ENCODE data around the gene NAA50.
A peak's percentile ranks its signal among the peaks of the same experiment; 100 is the strongest.

Gene NAA50

GRCh38 chr3:113745756-113746547 is at the start of gene NAA50:
Gene NAA50, minus strand, starts transcription at chr3:113746249. Its CDS starts 300 bp downstream, at chr3:113745949.
- peak; percentile 90 to 94 for DNase-seq (ENCODE audit: low read depth in 1 of 2, low spot score in 1 of 2)

GRCh38 chr3:113795693-113796092 is 49.6 kb upstream of the NAA50 start:
- DNase-seq (ENCODE audit: low read depth in 1 of 2, low spot score in 1 of 2): no peak

DNA sequence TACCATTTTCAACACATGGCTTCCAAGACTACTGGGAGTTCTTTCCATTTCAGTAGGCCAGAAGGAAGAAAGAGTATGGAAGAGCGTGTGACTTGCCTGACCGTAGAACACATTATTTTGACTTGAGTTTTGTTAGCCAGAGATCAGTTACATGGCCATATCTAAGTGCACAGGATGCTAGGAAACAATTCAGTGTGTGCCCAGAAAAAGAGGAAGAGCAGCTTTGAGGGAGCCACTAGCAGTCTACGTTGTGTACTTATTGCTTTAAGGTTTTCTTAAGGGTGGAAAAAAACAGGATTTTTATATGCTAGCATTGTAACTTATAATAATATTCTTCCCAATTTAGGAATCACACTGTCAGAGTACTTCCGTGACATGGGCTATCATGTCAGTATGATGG is 48.5 kb upstream of the NAA50 start:
- no peak for DNase-seq (ENCODE audit: low read depth in 1 of 2, low spot score in 1 of 2)

GRCh38 chr3:113791381-113791780 is 45.3 kb upstream of the NAA50 start:
- no peak for DNase-seq (ENCODE audit: low read depth in 1 of 2, low spot score in 1 of 2)

DNA sequence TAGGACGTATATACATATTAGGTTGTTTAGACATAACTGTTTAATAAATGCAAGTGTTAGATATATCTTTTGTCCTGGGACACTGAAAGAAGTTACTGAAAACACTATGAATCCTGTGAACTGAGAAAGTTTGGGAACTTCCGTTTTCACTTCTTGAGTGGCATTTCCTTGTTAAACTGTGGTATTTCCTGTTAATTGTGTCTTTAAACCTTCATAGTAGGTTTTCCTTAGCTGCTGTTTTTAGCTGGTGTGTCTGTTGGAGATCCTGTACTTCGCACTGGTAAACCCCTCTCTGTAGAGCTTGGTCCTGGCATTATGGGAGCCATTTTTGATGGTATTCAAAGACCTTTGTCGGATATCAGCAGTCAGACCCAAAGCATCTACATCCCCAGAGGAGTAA is 37.9 kb upstream of the NAA50 start:
- no peak for DNase-seq (ENCODE audit: low read depth in 1 of 2, low spot score in 1 of 2)

DNA sequence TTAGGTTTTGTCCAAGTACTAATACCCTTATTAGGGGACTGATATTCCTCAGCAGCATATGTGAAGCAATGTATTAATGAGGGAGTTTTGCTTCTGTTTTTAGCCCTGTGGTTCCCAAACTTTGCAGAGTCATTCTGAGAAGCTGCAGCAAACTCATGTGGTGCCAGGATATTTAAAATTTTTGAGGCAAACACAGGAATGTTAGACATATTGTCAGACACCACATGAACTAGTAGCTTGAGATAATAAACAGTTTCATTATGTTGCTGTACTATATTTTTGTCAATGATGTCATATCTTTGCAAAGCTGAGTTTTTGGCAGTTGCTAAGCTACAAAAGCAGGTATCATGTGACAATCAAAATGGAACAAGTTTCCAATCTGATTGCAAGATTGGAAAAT is 37.4 kb upstream of the NAA50 start:
- DNase-seq (ENCODE audit: low read depth in 1 of 2, low spot score in 1 of 2): no peak

DNA sequence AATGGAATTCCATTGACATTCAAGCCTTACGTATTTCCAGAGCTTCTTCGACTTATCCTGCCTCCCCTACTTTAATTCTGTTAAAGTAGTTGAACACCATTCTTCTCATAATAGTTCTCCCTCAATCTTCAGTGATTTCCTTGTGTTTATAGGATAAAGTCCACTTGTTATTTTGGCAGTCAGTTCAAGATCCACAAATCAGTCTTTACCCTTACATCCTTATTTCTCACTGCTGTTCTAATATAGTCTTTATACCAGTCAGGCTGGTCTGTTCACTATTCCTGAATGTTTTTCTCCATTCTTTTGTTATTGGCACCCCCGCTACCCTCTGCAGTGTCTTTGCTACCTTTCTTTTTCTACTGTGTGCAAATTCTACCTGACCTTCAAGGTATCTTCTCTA is 30.5 kb upstream of the NAA50 start:
- DNase-seq (ENCODE audit: low read depth in 1 of 2, low spot score in 1 of 2): no peak

GRCh38 chr3:113775516-113775915 is 29.5 kb upstream of the NAA50 start:
- no peak for DNase-seq (ENCODE audit: low read depth in 1 of 2, low spot score in 1 of 2)

- no peak for DNase-seq (ENCODE audit: low read depth in 1 of 2, low spot score in 1 of 2)
Observed at GRCh38 chr3:113773381-113773780, 27.3 kb upstream of the NAA50 start.

DNA sequence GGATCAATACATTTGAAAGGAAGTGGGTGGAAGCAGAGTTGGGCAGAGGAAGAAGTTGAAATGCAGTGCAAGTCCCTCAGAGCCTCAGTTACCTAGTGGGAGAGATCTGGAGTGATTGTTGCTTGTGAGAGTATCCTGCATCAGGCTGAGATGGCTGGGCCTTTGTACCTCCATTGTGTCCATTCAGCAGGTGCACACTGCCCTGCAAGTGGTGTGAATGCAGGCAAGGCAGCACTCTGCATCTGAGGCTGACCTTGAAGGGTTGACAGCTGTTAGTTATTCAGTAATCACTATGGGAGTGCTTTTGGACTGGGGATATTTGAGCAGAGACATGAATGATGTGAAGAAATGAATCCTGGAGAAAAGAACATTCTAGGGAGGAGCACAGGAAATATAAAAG is 25.9 kb upstream of the NAA50 start:
- no peak for DNase-seq (ENCODE audit: low read depth in 1 of 2, low spot score in 1 of 2)

DNA sequence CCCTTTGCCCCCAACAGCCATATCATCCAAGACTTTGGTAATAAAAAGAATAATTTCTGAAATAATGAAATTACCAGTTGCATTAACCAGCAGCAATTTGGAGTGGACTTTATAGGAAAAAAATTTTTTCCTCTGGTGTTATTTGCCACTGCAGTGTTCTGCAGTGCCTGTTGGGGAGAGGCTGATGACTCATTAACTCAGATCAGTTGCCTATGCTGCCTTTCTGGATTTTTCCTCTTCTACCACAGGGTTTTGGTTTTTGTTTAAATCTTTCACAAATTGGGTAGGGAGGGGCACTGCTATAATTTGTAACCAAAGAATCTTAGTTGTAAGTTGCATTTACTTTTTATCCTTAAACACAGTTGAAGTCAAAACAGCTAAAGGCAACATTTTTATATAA is 23.5 kb upstream of the NAA50 start:
- DNase-seq (ENCODE audit: low read depth in 1 of 2, low spot score in 1 of 2): no peak

GRCh38 chr3:113764698-113765097 is 18.6 kb upstream of the NAA50 start:
- DNase-seq (ENCODE audit: low read depth in 1 of 2, low spot score in 1 of 2): no peak

DNA sequence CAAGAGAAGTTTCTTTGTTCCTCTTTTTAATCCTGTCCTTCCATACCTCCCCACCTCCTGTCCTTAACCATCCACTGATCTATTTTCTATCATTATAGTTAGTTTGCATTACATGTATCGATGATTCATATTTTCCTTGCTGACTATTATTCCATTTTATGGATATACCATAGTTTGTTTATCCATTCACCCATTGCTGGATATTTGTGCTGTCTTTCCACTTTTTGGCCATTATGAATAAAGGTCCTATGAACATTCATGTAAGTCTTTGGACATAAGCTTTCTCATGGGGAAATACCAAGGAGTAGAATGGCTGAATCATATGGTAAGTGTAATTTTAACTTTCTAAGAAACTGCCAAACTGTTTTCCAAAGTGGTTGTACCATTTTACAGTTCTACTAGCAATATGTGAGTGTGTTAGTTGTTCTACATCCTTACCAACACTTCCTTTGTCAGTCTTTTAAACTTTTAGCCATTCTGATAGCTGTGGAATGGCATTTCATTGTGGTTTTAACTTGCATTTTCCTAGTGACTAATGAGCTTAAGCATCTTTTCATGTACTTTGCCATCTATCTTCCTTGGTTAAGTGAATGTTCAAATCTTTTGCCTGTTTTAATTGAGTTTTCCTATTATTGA is 12.5 kb upstream of the NAA50 start:
- no peak for DNase-seq (ENCODE audit: low read depth in 1 of 2, low spot score in 1 of 2)

DNA sequence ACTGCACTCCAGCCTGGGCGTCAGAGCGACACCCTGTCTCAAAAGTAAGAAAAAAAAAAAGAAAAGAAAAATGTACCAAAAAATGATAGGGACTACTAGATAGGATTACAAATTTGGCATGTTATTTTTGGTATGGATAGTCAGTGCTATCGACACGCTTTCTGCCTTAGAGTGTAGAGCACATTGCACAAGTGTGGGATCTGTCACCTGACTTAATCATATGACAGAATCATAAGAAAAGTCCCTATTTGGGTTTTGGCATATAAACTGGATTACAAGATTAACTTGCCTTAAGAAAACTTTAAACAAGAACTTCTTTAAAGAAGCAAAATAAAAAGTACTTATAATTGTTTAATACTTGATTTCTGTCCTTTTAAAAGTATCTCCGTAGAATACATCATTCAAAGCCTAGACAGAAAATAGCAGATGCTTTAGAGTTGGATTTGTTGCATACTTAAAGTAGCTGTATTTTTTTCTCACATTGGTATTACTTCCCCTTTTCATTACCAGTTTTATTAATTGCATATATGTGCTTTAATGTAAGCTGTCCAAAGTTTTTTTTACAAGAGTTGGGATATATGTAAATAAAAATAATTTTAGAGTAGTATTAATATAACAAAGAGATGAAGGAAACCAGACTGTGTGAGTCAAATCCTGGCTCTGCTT is 8.6 kb upstream of the NAA50 start:
- DNase-seq (ENCODE audit: low read depth in 1 of 2, low spot score in 1 of 2): no peak

GRCh38 chr3:113753376-113753985 is 7.4 kb upstream of the NAA50 start:
- no peak for DNase-seq (ENCODE audit: low read depth in 1 of 2, low spot score in 1 of 2)

DNA sequence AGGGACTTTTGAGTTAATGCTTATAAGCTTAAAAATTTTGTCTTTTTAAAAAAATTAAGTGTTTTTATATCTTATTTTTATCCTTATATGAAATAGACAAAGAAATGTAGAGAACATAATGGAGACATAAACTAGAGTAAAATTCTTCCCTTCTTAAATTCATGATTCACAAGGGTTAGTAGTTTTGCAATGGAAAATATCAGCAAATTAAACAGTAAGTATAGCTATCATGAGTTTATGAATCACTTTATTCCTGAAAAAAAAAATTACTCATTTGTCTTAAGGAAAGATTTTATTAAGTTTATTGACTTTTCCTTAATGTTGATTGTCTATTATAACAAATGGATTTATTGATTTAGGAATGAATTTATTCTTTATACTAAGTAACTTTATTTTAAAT is 5.1 kb upstream of the NAA50 start:
- no peak for DNase-seq (ENCODE audit: low read depth in 1 of 2, low spot score in 1 of 2)

DNA sequence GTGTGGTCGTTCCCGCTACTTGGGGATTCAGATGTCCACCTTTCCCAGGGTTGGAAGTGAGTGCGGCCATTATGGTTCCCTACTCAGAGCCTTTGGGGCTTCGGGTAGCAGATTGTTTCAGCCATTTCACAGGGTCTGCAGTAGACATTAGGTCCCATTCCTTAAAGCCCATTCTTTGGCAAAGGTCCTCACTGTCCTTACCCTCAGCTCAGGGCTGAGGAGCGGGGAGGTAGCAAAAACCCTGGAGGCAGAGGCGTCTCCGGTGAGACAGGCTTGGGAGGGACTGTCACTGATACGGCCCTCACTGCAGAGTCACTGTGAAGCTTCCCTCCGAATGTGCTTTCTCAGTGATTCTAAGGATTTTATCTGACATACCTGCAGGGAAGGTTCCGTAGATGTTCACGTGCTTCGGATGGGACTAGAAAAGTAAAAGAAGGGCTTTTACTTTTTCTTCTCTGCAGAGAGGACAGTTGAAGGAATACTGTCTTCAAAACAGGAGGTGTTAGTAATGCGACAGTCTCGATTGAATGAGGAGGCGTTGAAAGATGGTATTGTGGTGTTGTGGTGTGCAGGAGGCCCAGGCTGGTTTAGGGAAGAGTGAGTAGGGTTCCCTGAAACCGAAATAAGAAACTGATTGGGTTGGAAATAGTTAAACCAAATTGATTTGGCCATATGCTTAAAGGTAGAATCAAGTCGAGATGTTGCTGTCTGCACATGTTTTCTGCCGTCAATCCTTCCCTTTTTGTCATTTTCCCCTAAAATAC is 1.4 kb upstream of the NAA50 start:
- DNase-seq (ENCODE audit: low read depth in 1 of 2, low spot score in 1 of 2): peak in 1 of 2 donors; percentile 15

DNA sequence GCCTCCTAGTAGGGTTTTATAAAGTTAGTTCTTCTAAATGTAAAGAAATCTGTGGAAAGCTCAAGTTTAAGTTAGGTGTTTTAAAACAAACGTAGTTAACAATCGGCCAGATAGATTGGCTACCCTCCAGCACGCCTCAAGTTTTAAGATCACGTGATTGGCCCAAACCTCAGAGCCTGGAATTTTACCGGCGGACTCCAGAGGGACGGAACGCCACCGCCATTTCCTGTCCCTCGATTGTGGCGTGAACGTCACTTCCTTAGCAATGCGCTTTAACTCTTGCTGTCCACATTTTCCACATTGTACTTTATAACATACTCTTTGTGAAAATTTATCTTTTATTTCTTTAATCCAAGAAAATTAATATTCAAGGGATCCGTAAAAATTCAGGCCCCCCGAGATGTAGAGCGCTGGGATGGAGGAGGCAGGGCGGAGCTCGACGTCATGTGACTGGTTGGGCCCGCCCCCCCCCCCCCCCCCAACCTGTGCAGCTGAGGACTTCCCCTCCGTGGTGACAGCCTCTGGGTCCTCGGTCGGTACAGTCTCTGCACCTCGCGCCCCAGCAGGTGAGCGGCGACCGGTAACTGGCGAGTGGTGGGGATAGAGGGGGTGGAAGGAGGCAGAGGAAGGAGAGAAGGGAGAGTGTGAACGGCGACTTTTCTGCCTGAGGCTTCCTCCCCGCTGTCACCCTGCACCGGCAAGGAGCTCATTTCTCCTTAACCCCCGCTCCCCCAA is 666 bp upstream of the NAA50 start, which contains the start of gene ATP6V1A:
TSS of gene ATP6V1A (plus strand) at position 488 of the 735 bp plus-strand sequence. CDS start 31,719 bp downstream, outside the sequence.
- peak; percentile 57 to 59 for DNase-seq (ENCODE audit: low read depth in 1 of 2, low spot score in 1 of 2)

- DNase-seq (ENCODE audit: low read depth in 1 of 2, low spot score in 1 of 2): peak; percentile 50 to 60
Observed at GRCh38 chr3:113744941-113745755, 901 bp downstream of the NAA50 start.
